Anterior cingulate cortex (tissue), 58 donors: ENCODE results near the gene KIF23.
"Not testable (repeated sequence)": the region's sequence is repeated elsewhere in the genome, so short reads cannot be mapped to it uniquely, and the experiment has no call there.

Experiments used
- DNase-seq, 58 donors: peaks; one replicate each; lab custom pipeline; 2025; lab: John Stamatoyannopoulos, UW

Gene KIF23

DNA sequence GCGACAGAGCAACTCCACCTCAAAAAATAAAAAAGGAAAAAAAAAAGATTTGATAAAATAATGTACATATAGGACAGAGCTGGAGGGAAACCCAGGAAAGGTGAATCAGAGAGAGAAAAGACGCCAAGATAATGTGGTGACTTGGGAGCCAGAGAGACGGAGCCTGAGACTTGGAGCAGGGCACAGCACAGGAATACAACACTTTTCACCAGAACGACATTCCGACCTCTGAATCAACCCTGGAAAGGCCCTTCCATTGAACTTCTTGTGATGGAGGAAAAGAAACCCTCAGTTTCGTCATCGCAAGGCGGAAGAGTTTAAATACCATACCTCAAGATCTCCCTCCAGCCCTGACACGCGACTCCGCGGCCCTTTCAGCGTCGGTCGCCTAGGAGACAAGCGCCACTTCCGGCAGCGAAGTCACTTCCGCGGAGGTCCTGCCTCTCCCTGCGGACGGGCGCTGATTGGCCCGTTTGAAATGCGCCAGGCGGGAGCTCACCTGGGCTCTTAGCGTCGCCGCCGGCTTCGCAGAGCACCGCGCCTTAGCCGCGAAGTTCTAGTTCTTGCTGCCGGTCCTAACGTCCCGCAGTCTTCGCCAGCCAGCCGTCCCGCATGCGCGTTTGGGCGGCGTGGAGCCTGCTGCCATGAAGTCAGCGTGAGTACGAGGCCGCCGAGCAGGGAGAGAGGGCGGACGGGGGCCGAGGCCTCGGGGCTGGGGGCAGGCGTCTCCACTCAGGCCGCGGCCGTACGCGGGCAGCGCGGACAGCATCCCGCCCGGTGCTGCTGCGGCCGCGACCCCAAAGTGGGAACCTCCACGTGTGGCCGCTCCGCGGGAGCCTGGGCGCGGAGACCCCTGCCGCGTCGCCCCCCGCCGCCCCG, at the start of gene KIF23:
TSS of gene KIF23 (plus strand) at position 528 of the 879 bp plus-strand sequence. CDS start at position 645, 117 bp downstream.
- peak in 56 of 58 donors; percentile 14 to 91 (median 72) for DNase-seq

DNA sequence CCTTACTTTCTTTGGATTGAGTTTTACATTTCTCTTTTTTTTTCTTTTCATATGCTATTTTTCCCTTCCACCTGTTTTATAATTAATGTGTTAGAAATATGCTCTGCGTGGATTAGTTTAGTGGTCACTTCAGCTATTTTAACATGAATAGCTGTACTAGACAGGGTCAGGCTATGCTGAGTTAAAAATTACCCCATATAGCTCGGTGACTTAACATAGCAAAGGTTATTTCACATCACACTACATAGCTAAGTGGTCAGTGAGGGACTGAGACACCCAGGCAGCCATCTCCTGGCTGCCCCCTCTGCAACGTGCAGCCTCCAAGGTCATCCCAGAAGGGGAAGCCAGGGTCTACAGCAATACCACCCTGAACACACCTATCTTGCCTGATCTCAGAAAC, 46.9 kb upstream of the KIF23 start:
- DNase-seq, result no peak

DNA sequence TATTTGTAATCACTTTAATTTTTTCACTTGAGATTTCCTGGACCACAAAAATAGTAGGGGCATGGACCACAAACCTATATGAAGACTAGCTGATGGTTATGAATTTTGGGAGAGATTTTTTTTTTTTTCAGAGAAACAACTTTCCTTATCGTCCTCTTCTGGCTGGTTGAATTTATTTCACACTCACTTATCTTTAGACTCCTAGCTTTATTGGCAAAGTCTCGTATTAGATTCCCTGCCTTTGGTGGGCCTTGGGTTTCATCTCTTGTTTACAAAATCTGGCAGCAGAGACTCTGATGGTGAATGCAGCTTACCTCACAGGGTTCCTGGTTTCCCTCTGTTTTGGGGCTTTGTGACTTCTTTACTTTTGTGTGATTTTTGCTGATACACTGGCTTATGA, 44.5 kb upstream of the KIF23 start:
- DNase-seq, result no peak

DNA sequence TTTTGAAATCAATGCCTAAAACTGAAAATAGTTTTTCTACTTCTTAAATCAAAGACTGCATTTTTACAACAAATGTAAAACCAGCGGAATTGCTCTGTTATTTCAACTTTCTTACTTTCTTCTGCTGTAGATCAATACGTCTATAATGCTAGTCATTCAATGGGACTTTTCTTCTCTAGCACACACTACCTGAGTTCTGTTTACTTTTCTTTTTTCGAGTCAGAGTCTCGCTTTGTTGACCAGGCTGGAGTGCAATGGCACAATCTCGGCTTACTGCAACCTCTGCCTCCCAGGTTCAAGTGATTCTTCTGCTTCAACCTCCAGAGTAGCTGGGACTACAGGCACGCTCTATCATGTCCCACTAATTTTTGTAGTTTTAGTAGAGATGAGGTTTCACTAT, 40.7 kb upstream of the KIF23 start:
- no peak for DNase-seq

DNA sequence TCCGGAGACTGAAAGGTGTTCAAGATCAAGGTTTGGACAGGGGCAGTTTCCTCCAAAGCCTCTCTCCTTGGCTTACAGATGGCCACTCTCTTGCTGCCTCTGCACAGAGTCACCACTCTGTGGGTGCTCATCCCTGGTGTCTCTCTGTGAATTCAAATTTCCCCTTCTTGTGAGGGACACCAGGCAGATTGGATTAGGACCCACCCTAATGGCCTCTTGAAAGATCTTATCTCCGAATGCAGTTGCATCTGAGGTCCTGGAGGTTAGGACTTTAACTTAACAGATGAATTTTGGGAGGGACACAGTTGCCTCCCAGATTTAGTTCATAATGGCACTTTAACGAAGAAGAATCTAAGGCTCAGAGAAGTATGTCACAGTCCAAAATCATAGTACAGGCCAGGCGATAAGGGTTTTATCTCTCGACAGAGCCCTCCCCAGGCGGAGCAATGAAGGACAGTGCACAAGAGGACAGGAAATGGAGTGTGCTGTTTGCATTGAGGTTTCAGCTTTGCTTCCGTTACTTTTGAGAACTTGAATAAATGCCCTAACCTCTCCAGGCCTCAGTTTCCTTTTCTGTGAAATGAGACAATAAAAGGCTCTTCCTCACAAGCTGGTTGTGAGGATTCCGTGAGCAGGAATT, 38.9 kb upstream of the KIF23 start:
- DNase-seq, result no peak

DNA sequence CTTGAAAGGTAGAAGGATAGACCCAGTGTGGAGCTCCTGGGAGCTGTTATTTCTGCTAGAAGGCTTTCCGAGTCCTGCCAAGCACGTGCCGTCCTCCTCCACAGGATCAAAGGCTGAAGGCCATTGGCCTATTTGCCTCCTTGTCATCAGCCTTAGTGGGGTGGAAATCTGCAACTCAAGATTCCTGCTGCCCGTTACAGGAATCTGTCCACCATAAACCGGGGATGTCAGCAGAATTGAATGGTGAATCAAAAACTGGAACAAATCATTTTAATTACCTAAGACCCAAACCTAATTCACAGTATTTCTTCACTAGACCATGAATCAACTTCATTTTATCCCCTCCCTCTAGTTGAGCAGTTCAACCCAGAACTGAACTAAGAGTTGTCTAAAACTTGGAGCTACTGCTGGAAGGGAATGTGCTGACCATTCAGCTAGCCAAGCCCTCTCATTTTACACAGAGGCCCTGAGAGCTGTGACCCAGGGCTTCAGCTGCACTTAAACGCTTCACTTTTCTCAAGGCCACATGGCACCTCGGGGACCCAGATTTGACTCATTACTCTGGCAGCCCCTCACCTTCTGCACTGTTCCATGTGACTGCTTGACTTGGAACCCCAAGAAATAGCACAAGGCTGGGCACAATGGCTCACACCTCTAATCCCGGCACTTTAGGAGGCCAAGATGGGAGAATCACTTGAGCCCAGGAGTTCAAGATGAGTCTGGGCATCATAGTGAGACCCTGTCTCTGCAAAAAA, 36.8 kb upstream of the KIF23 start:
- DNase-seq, result no peak

DNA sequence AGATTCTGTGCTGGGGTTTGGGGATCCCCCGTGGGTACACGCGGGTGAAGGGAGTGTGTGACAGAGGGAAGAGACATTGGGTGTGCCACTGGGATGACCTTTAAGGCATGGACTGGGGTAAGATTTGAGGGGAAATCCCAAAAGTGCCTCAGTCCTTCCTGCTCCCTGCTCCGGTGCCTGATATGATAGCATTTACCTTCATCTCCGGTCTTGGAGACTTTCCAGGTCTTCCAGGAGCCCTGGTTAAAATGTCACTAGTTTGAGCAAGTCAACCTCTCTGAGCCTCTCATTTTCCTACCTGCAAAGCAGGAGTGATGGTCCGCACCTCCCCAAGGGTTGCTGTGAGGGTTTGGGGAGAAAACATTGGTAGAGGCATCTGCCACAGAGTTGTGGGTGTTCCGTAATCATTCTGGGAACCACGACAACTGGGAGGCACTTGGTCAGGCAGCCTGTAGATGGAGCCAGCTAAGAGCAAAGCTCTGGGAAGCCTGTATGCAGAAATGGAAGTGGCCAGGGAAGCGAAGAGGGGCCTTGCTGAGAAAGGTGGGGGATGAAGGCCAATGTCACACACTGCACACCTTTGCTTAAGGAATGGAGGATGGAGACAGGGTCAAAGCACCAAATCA, 33.9 kb upstream of the KIF23 start:
- no peak for DNase-seq

DNA sequence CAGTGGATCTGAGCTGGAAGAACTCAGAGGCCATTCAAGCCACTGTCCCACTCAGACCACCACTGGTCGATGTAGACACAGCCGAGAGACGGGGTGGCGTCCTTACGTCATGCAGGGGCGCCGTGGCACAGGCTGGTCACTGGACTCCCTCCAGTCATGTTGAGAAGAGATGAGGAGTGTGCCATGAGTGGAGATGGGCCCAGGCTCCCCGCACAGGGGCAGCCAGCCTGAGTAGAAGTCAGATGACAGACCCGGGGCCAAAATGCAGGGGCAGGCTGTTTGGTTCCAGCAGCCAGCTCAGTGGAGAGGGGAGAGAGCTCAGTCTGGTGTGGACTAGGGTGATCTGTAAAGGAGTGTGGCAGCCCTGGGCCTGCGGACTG, 33.4 kb upstream of the KIF23 start:
- no peak for DNase-seq

DNA sequence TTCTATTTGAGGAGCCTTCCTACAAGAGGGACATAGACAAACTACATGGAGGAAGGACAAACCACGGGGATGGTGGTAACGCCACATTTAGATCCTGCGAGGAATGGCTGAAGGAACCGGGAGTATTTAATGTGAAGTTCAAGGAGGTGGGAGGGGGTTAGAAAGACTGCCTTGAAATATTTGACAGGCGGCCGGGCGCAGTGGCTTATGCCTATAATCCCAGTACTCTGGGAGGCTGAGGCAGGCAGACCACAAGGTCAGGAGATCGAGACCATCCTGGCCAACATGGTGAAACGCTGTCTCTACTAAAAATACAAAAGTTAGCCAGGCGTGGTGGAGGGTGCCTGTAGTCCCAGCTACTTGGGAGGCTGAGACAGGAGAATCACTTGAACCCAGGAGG, 32.0 kb upstream of the KIF23 start:
- not testable (repeated sequence) for DNase-seq

DNA sequence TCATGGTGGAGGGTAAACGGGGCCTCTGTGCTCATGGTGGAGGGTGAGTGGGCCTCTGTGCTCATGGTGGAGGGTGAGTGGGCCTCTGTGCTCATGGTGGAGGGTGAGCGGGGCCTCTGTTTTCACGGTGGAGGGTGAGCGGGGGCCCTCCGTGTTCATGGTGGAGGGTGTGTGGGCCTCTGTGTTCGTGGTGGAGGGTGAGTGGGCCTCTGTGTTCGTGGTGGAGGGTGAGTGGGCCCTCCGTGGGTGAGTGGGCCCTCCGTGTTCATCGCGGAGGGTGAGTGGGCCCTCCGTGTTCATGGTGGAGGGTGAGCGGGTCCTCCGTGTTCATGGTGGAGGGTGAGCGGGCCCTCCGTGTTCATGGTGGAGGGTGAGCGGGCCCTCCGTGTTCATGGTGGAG, 30.1 kb upstream of the KIF23 start:
- DNase-seq, result not testable (repeated sequence)

DNA sequence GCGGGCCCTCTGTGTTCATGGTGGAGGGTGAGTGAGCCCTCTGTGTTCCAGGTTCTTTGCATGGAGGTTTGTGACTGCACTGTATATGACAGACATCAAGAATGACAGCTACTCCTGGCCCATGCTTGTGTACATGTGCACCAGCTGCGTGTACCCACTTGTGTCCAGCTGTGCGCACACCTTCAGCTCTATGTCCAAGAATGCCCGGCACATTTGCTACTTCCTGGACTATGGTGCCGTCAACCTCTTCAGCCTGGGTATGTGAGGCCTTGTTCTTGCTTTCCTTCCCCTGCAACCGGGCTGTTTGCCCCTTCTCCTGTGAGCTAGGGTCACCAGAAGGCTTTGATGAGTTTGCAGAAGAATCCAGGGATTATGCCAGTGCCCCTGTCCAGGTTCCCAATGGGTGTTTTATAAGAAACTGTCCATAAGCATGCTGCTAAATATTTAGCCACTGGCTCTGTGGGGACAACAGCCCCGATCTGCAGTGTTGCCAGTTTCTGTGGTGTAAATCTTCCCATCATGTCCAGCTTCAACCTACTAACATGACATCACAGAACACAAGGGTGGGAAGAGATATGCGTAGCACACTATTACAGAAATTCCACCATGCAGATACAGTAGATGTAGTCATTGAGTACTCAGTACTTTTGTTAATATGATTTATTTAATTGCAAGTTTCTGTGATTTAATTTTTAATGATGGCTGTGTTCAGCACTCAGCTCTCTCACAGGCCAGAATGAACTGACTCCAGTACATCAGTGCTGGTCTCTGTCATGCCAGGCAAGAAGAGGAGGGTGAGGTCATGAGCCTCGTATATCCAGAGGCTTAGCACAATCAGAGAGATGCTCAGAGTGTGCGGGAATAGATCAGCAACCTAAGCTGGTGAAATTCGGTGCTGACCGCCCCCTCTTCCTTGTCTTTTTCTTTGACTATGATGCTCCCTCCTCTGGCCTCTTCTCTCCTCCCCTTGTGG, 29.2 kb upstream of the KIF23 start:
- DNase-seq, result no peak

DNA sequence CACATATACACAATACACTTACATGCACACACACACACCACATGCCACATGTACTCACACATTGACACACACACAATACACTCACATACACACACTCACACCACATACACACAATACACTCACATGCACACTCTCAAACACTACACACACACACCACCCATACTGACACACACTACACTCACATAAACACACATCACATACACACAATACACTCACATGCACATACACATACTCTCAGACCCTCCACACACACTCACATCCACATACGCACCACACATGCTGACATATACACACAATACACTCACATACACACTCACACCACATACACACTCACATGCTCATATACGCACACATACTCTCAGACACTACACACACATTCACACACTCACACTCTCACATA, 28.3 kb upstream of the KIF23 start:
- DNase-seq, result no peak

DNA sequence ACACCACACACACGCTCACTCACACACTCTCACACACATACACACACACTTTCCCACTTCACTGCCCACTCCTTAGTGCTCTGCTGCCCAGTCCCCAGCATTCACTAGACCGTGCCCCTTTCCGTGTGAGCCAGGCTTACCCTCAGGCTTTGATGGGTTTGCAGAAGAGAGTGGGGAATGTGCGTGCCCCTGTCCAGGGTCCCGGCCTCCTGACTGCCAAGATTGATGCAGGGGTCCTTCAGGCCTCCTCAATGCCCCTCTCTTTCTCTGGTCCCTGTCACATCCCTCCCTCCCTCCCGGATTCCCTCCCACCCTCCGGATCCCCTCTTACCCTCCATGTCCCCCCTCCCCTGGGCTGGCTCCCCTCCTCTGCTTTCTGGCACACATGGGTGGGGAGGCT, 27.9 kb upstream of the KIF23 start:
- no peak for DNase-seq

DNA sequence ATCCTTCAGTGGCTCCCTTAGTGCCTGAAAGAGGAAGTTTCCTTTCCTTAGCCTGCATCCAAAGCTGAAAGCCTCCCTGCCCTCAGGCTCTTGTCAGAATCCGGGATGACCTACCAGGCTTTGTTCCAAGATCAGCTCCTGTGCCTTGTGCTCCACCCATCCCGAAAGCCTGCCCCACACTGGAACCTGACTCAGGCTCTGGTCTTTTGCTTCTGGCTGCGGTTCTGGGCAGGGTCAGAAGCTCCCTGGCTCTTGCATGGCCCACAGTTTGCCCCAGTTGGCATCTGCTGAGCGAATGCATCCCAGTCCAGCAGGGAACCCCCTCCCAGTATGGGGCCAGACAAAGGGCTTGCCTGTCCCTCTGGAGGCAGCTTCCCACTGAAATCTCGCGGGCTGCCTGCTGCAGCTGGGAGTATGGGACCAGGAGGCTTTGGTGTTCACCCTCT, 25.9 kb upstream of the KIF23 start:
- peak in 15 of 58 donors; percentile 4 to 44 (median 10) for DNase-seq

DNA sequence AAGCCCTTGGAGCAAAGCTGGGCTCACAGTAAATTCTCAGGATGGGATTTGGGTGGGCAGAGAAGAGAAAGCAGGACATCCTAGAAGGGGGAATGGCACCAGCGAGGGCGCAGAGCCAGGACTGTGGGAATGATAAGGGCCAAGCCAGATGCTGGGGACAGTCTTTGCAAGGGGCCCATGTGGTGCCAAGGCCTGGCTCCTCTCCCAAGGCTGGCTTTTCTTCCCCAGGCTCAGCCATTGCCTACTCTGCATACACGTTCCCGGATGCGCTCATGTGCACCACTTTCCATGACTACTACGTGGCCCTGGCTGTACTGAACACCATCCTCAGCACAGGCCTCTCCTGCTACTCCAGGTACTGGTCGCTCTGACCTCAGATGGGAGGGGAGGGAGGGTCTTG, 24.7 kb upstream of the KIF23 start:
- no peak for DNase-seq

DNA sequence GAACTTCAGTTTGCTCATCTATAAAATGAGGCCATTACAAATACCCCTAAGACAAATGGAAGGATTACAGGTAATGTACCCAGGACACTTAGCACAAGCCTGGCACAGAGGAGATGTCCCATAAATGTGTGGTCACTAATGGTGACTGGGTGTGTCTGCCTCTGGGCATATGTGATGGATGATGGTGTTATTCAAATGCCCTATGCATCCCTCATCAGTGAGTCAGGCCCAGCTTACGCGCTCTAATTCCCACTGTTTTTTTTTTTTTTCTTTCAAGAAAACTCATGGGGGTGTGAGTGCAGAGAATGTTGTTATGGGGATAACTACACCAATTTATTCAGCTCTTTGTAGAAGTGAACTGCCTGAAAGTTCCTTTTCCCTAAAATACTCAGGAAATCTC, 23.6 kb upstream of the KIF23 start:
- DNase-seq, result no peak

DNA sequence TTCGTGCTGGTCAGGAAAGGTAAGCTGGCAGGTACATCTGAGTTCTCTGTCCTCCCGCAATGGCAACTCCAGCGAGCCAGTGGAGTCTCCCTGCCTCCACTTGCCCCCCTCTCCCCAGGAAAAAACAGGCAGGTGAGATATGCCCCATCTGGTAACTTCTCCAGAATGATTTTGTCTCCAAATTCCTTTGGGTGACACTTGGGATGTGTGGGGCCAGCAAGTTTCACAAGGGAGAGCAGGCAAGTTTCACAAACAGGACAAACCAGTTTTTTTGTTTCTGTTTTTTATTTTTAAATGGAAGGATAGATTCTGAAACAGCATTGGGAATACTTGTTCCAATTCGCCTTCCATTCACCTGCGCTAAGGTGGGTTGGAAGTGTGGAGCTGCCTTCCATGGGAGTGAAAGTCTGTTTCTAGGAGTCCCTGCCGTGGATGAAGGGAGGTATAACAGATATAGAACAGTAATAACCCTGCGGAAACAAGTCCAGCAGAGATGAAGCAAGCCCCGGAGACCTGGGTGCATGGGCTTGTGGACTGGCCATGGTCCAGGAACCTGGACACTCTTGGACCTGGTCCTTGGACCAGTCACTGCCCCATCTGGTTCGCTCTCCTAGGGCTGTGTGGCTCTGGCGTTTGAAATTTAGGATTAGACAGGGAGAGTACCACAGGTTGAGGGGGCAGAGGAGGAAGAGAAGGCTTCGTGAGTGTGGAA, 22.9 kb upstream of the KIF23 start:
- DNase-seq, result no peak

DNA sequence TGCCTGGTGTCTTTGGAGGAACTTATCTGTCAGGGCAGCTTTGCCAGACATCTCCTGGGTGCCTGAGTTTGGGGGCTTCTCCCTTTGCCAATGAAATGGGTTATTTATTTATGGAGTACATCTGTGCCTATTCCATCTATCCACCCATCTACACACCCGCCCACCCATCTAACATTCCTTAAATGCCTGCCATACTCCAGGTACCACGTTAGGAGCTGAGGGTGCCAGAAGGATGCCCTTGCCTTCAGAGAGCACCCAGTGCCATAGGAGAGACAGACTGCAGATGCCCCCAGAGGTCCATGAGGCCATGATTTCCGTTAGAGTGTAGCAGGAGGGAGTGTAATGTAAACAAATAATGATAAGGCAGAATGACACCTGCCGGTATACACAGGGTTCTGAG, 21.8 kb upstream of the KIF23 start:
- DNase-seq, result no peak
